ENCODE results near the gene CELSR2.
A peak's percentile ranks its signal among the peaks of the same experiment; 100 is the strongest.
"Not testable (repeated sequence)": the region's sequence is repeated elsewhere in the genome, so short reads cannot be mapped to it uniquely, and the experiment has no call there.

Gene CELSR2

DNA sequence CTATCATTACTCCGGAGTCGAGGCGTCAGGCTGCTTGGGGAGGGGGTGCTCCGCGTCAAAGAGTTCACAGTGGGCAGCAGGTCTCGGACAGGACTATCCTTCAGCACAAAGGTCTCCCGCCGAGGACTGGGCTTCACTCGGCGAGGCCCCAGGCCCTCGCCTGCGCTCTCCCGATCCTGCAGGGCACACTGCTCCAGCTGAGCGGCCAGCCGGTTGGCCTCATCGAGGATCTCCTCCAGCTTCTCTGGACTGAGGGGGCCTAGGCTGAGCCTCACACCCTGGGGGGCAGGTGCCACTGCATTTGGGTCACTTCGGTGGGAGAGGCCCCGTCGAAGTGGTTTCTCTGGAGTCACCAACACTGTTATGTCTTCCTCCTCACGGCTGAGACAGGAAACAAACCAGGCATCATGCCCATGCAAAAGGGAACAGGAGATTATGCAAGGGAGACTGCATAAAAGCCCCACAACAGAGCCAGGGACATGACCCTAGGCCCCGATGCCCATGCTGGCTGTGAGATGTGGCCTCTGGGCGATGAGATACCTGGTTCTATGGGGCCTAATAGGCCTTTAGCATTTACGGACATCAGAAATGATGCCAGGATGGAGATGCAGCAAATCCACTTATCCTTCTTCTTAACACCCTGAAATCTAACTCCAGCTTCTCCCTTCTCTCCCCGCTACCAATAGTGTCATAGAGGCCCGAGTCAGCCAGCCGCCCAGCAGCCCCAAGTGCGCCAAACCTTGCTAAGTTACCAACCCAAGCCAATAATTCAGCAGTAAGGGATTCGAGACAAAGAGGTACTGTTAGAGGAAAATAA is 32.5 kb downstream of the CELSR2 start:
- no peak for DNase-seq

DNA sequence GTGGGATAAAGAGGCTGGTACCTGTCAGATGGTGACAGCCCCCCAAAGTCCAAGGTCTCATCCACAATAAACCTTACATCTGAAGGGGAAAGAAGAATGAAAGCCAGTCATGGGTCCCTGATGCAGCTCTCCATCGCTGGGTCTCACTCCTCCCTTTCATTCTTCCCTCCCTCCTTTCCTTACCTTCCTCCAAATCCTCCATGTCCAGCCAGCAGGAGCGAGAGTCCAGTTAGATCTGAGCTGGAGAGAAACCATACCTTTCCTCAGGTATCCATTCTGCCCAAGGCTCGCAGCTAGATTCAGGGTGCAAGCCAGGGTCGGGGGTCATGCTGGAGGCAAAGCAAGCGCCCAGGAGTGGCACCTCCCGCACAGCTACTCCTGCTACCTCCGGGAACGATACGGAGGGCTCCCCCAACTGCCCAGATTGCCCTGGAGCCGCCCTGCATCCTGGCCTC is 33.2 kb downstream of the CELSR2 start:
- DNase-seq = no peak

DNA sequence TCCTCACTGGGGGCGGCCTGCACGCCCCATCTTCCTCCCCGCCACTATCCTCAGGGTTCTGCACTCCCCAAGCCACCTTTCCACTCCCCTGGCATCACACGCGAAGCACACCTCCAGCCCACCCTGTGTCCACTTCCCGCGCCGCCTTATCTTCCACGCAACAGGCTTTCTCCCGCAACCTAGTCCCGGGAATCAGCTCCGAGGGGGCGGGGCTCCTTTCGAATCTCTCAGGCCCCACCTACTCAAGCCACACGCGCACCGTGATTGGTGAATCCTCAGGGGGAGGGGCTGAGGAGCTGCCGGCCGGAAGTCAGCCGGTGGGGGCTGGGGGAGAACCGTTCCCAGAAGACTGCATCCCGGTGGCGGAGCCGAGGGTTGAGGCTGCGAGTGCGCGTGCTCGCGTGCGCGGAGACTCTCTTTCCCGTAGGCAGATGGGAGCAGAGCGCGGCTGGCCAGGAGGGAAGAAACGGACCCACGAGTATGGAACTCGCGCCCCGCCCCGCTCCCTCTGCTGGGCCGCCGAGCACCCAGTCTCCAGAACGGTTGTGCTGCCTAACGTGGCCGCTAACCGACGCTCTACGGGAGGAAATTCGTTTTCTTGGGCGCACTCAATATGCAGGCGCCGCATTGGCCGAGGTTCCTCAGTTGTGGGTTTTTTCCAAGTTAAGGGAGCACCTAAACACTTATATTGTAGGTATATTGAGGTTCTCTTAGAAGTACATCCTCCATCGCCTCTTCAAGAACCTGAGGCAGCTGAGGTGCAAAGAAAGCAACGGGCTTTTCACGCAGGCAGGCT is 33.8 kb downstream of the CELSR2 start, which contains the start of gene PSRC1:
Gene PSRC1 (minus strand): TSS at position 194 of the 796 bp plus-strand sequence.
- peak; percentile 85 for DNase-seq

DNA sequence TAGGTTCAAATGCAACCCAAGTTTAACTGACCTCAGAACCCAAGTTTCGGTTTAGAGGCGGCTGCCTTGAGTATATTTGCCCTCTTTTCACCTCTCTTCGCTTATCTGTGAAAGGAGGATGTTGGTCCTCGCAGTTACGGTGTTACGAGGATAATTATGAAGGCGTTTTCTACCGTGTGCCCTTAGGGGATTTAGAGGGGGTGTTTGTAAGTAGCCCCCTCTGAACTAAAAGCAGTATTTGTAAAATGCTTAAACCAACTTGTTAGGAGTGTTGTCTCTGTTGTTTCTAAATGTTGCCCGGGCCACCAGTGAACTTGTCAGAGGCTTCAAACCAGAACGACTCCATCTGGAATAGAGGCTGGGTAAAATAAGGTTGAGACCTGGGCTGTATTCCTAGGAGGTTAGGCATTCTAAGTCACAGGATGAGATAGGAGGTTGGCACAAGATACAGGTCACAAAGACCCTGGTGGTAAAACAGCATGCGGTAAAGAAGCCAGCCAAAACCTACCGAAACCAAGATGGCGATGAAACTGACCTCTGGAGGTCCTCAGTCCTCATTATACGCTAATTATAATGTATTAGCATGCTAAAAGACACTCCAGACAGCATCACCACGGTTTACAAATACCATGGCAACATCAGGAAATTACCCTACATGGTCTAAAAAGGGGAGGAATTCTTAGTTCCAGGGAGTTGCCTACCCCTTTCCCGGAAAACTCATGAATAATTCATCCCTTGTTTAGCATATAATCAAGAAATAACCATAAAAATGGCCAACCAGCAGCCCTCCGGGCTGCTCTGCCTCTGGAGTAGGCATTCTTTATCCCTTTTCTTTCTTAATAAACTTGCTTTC is 34.6 kb downstream of the CELSR2 start:
- no peak for DNase-seq

DNA sequence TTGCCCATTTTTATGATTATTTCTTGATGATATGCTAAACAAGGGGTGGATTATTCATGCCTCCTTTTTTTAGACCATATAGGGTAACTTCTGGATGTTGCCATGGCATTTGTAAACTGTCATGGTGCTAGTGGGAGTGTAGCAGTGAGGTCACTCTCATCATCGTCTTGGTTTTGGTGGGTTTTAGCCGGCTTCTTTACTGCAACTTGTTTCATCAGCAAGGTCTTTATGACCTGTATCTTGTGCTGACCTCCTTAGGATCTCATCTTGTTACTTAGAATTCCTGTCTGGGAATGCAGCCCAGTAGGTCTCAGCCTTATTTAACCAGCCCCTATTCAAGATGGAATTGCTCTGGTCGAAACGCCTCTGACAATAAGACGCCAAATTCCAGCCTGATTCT is 37.4 kb downstream of the CELSR2 start:
- DNase-seq = not testable (repeated sequence)

DNA sequence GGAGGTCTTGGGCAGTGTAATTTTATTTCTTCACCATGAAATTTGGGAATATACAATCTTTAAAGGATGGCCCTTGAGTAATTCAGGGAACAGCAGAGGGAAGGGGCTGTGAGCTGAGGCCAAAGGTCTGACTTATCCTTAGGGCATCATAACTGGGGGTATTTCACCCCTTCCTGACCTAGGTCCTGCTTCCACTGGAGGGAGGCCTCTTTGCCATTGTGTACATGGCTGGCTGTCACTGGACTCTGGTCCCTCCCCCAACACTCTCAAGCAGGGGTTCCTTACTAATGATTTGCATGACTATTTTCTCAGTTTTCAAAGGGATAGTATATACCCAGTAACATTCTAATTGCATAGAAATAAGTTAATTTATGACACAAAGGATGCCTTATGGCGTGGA is 40.8 kb downstream of the CELSR2 start:
- no peak for DNase-seq

DNA sequence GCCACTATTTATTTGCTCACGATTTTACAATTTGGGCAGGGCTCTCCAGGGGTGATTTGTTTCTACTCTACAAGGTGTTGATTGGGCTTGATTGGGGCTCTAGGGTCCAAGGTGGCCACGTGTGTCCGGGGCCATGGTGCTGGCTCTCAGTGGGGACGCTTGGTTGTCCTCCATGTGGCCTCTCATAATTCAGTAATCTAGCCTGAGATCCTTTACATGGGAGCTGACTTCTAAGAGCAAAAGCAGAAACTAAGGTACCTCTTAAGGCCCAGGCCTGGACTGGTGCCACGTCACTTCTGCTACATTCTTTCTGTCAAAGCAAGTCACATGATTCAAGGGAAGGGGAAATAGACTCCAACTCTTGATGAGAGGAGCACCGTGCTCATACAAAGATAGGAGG is 41.7 kb downstream of the CELSR2 start:
- no peak for DNase-seq

DNA sequence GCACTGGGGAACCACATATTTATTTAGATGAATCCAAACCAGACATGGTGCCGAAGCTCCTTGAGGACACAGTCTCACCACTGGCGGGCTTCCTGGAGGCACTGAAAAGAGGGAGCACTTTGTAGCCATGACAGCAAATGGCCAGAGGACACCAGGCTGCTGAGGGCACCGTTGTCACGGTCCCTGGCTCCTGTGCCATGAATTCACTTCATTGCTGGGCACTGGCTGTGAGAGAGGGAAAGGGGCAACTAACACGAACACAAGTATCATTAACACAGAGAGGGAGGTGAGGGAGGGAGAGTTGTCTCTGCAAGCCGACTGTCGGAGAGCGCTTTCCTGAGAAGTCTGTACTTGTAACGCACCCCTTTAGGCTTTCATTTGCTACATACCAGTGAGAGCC is 43.0 kb downstream of the CELSR2 start:
- DNase-seq = no peak

DNA sequence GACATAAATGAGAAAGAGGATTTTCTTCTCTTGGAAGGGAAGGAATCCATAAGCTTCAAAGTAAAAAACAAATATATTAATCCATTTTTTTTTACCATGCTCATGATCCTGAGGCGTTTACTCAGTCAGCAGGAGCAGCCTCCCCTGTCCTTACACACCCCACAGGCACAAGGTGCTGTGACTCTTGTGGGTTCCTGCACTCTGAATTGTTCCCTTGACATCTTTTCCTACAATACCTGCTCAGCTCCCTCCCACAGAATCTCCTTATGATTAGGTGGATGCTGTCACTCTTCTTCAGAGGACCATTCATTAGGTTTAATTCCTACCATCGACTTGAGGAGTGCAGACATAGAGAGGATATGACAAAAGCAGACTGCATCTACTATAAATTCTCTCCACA is 43.7 kb downstream of the CELSR2 start:
- no peak for DNase-seq

DNA sequence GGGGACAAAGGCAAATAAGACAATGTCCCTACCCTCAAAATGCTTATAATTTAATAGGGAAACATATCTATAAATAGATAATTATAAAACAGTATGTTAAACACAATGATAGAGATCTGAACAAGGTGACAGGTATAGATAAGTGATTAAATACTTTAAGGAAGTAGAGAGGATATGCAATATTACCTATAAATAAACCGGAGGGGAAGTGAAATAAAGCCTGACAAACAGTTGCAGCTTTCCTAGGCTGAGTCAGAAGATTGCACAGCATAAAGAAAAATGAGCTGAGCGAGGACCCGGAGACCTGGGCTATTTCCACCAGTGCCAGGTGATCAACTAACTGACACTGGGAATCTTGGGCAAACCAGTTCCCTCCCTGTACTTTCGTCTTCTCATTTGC is 45.1 kb downstream of the CELSR2 start:
- no peak for DNase-seq

DNA sequence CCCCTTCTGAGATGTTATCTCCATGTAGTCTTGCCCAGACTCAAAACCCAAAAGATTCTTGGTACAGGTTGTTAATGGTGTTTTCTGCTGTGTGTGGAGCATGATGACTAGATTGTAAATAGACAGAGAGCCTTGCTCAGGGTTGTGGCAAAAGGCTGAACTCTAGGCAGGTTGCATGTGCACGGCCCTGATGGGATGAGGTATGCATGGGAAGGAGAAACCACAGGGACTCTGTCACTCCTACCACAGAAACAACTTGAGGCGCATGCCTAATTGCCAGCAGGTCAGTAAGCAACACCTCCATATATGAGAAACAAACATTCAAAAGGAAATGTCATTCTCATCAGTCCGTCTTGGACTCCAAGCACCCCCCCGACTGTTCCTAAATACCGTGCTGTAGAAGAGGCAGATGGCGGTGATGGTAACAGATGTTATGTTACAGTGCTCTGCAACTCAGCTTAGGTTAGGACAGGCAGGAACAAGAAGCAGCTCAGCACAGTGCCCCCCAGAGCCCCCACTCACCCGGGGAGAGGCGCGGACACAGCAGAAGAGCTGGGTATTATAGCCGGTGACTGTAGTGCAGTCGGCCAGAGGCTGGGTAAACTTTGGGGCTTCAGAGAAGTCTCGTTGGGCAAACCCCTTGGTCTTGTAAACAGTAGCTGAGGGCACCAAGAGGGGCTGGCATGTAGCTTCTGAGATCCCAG is 46.5 kb downstream of the CELSR2 start:
- DNase-seq = no peak

DNA sequence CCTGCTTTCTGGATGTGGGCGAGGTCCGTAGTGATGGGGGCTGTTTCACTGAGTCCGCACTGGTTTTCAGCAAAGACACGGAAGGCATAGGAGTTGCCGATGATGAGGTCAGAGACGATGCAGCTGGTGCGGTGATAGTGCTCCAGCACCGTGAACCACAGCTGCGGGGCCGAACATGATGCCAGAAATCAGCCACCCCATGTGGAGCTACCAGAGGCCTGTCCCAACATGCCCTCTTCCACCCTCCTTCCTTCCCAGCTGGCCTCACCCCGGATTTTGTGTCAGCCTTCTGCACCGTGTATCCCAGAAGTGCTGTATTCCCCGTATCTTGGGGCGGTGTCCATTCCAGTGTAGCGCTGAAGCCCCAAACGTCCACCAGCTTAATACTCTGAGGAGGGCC is 47.4 kb downstream of the CELSR2 start:
- no peak for DNase-seq

DNA sequence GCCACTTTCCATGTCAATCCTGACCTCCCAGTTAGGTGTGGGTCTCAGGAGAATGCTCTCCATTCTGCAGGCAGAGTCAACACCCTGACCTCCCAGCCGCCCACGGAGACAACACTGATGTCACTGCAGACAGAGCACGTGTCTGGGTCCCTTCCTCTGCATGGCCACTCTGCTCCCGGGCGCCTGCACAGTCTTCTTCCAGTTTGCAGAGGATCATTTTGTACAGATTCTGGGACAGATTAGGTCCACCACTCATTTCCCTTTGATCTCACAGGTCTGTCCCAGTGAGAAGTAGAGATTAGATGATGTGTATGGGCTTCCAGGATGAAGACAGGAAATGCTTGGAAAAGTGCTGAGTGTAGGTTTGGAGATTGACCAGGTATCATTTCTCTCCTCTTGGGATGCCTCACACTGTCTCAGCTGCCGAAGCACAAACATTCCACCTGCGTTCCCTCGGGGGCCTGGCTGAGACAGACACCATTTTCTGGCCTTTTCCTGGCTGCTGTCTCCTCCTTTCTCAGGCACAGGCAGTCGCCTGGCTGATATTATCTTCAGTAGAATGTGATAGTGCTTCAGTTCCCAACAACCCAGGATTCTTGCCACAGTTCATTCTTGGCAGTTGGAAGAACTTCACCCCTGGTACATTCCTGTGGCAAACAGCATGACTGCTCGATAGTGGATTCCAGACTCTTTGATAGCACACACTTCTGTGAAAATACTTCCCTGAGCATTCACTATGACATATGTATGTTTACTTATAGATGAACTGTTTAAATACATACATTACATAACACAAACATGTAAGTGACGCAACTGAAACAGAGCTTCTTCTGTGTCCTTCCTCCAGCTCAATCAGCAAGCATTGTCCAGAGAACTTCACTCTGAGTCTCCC is 49.6 kb downstream of the CELSR2 start:
- no peak for DNase-seq

DNA sequence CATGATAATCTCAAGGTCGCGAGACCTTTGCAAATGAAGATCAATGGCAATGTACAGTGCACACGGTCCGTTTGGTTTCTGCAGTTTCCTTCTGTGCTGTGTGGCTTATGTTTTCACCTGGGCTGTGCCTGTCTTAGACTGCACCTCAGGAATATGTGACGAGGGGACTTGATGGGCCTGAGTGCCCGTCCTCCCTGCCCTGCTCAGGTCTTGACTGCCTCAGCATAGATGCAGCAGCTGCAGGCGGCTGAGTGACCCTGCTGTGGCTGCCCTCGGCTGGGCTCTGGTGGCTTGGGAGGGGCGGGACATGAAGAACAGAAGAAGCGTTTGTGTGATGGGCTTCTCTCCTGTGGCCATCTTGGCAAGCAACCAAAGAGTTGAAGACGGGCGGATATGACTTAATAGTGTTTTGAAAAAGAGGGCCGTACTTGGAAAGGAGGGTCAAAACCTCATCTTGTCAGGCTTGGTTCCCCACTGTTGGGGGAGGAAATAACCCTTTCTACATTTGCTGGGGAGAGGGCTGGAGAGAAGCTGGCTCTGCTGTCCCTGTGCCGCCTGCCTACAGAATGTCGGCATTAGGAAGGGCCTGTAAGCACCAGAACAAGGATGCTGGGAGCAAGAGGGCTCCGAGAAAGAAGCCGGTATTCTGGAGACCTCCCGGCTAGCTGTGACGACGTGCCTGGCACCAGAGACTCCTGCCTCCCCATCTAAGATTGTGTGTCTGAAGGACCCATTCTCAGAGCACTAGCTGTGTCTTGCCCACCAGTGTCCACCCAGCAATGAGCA is 50.4 kb downstream of the CELSR2 start:
- DNase-seq = no peak

DNA sequence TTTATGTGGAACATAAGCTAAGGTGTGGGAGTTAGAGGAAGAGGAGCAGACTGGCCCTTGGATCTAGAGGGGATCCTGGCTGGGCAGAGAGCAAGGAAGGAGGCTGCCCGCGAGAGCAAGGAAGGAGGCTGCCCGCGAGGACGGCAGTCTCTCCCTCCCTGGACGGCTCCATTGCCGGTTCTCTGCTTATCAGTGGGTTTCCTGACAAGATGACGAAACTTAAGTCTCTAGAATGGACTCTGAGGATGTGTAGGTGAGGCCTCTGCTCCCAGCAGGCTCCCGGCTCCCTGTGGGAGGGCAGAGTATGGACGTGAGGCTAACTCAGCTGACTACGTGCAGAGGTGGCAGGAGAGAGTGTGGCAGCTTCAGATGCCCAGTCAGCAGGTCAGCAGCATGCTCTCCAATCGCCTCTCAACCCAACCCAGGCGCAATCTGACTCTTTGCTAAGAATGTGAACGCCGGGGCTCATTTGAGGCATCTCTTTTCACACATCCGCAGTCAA is 51.4 kb downstream of the CELSR2 start:
- DNase-seq = no peak

DNA sequence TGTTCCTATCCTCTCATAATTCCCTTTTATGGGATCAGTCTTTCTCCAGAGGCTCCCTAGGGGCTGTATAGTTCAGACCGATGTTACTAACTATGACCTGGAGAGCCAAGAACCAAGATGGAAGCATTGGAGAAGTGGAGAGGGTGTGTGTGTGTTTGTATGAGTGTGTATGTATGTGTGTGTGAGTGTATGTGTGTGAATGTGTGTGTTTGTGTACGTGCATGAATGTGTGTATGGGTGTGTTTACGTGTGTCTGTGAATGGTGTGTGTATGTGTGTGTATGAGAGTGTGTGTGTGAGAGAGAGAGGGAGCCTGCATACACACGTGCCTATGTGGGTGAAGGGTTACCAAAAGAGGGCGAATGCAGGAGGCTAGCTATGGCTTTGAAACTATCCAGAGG is 52.5 kb downstream of the CELSR2 start:
- no peak for DNase-seq

DNA sequence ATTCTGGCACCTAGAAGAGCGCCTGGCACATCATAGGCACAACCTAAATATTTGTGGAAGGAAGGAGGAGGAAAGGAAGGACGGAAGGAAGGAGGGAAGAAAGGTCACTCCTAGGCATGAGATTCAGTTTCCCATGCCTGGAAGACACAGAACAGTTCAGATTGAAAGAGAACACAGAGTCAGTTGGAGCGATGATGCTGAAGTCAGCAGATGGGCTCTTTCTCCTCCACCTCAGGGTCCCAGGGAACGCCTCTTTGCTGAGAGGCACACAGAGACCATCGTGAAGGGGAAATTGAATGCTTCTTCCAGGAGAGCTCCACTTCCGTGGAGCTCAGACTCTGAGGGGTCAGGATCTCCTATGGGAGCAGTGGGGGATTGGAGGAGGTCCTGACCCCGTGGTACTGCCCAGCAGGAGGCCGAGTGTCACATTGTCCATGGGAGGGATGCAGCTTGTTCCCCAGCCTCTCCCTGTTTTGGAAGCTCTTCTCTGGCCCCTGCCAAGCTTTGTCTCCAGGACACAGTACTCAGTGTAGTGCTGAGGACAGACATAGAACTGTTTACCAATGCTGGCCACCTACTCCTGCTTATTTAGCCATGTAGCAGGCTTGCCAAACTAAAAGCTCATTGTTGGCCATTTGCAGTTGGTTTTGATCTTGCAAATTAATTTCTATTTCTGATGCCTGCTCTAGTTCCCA is 55.0 kb downstream of the CELSR2 start:
- no peak for DNase-seq

DNA sequence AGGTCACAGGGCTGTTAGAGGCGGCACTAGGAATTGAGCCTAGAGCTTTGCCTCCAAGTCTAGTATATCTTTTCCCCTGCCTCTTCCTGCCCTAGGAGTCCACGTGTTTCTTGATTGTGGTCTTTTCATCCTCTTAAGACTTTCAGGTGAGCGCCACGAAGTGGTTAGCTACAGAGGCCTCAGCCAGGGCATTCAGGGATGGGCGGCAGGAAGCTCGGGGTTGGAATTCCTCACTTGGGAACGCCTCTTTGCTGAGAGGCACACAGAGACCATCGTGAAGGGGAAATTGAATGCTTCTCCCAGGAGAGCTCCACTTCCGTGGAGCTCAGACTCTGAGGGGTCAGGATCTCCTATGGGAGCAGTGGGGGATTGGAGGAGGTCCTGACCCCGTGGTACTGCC is 56.7 kb downstream of the CELSR2 start:
- not testable (repeated sequence) for DNase-seq

DNA sequence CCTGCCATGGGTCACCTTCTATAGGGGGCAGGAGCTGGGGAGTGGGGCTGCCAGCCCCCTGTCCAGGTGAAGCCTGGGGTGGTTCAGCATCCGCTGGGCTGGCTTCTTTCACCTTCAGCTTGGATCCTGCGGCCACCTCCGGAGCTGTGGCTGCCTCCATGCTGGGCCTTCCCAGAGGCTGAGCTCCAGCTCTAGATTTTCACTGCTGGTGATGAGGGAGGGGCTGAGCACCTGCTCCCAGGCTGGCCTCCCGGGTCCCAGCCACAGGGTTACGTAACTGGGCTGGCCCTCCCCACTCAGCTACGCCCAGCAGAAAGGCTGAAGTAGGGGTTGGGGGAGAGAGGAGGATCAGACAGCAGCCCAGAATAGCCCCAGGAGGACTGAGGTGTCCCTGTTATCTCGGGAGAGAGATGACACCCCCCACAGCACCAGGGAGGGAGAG is 57.5 kb downstream of the CELSR2 start, which contains the start of gene MYBPHL:
Gene MYBPHL (minus strand): TSS at position 180 of the 442 bp plus-strand sequence. CDS start 20 bp downstream, at position 160.
- no peak for DNase-seq
